HL-60 (cell line): ENCODE measurements around the gene KIF11.

Source experiments
- DNase-seq, 2 experiments: peaks; one replicate each; pipeline ENCODE4 v3.0.0-alpha.2; 2010 to 2020; ENCODE audit warnings: low read depth in 1 of 2, low spot score in 1 of 2
- H3K27ac ChIP-seq: fragments of 250-450 bp; sonication (Bioruptor Pico); replicated peaks from 2 replicates; pipeline ENCODE4 v1.5.1; 2020; ENCODE audit warnings: mild to moderate bottlenecking, moderate library complexity
- H3K27me3 ChIP-seq: fragments of 250-450 bp; sonication (Bioruptor Pico); 2 replicates; pipeline ENCODE4 v1.5.1; 2021; ENCODE audit warnings: mild to moderate bottlenecking, moderate library complexity; ENCODE audit not compliant: insufficient read depth, poor library complexity, severe bottlenecking
- H3K4me3 ChIP-seq: replicated peaks from 2 replicates; pipeline ENCODE4 v1.5.1; 2011; ENCODE audit warnings: mild to moderate bottlenecking, control low read depth, low read length; ENCODE audit not compliant: insufficient read depth
- GABPA ChIP-seq: IDR thresholded peaks from 2 replicates; pipeline ENCODE4 v1.6.1; 2012; ENCODE audit warnings: low read depth
- POLR2AphosphoS5 ChIP-seq: IDR thresholded peaks from 2 replicates; pipeline ENCODE4 v1.6.1; 2012; ENCODE audit warnings: low read depth
- SPI1 ChIP-seq: IDR thresholded peaks from 2 replicates; pipeline ENCODE4 v1.6.1; 2012; ENCODE audit warnings: low read depth, mild to moderate bottlenecking, borderline replicate concordance
- TF ChIP-seq, protein P1 (sequence below): IDR thresholded peaks from one replicate; pipeline ENCODE4 v1.5.1; 2011; ENCODE audit warnings: low read length, control low read depth, inconsistent platforms; ENCODE audit not compliant: insufficient read depth
- TF ChIP-seq, protein P2 (sequence below): IDR thresholded peaks from 2 replicates; pipeline ENCODE4 v1.6.1; 2012; ENCODE audit warnings: low read depth; ENCODE audit not compliant: insufficient replicate concordance

The KIF11 gene

DNA sequence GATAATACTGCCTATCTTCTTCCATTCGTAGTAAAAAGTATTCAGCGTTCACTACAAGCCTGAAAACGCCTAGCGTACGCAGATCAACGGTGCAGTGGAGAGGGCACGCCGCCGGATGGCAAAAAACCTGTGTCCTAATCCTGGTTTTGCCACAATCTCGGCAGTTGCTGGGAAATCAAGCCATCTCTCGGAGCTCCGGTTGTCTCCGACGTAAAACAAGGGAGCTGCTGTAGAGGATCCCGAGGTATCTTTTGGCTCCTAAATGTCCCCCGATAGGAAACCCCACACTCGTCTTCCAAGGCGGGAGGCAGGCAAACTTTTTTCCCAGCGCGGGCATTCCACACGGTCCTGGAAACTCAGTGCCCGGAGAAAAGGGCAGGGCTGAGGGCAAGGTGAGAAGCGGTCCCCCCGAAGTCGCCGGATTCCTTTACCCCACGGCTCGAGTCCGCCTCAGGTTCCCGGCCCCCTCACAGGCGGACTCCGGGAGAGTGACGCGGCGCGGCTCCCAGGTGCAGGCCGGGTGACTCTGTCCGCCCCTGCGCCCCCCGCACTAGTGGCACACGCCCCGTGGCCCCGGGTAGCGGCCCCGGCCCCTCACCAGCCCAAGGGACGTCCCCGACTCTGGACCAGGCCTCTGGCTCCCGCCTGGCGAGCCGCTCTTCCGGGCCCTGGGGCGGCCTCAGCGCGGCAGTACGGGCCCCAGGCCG lies 19.7 kb upstream of the KIF11 start:
- TF ChIP-seq, protein P1, sequence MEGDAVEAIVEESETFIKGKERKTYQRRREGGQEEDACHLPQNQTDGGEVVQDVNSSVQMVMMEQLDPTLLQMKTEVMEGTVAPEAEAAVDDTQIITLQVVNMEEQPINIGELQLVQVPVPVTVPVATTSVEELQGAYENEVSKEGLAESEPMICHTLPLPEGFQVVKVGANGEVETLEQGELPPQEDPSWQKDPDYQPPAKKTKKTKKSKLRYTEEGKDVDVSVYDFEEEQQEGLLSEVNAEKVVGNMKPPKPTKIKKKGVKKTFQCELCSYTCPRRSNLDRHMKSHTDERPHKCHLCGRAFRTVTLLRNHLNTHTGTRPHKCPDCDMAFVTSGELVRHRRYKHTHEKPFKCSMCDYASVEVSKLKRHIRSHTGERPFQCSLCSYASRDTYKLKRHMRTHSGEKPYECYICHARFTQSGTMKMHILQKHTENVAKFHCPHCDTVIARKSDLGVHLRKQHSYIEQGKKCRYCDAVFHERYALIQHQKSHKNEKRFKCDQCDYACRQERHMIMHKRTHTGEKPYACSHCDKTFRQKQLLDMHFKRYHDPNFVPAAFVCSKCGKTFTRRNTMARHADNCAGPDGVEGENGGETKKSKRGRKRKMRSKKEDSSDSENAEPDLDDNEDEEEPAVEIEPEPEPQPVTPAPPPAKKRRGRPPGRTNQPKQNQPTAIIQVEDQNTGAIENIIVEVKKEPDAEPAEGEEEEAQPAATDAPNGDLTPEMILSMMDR, result no peak
- TF ChIP-seq SPI1, result no peak
- no peak for TF ChIP-seq POLR2AphosphoS5
- TF ChIP-seq GABPA, result no peak
- TF ChIP-seq, protein P2, sequence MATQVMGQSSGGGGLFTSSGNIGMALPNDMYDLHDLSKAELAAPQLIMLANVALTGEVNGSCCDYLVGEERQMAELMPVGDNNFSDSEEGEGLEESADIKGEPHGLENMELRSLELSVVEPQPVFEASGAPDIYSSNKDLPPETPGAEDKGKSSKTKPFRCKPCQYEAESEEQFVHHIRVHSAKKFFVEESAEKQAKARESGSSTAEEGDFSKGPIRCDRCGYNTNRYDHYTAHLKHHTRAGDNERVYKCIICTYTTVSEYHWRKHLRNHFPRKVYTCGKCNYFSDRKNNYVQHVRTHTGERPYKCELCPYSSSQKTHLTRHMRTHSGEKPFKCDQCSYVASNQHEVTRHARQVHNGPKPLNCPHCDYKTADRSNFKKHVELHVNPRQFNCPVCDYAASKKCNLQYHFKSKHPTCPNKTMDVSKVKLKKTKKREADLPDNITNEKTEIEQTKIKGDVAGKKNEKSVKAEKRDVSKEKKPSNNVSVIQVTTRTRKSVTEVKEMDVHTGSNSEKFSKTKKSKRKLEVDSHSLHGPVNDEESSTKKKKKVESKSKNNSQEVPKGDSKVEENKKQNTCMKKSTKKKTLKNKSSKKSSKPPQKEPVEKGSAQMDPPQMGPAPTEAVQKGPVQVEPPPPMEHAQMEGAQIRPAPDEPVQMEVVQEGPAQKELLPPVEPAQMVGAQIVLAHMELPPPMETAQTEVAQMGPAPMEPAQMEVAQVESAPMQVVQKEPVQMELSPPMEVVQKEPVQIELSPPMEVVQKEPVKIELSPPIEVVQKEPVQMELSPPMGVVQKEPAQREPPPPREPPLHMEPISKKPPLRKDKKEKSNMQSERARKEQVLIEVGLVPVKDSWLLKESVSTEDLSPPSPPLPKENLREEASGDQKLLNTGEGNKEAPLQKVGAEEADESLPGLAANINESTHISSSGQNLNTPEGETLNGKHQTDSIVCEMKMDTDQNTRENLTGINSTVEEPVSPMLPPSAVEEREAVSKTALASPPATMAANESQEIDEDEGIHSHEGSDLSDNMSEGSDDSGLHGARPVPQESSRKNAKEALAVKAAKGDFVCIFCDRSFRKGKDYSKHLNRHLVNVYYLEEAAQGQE, result no peak
- peak overlapping the region; percentile 94 for H3K4me3 ChIP-seq
- peak overlapping the region; percentile 92 for H3K27ac ChIP-seq
- H3K27me3 ChIP-seq, result no peaks in the 10 kb centered on the region
- peak in 1 of 2 experiments; percentile 49 for DNase-seq

DNA sequence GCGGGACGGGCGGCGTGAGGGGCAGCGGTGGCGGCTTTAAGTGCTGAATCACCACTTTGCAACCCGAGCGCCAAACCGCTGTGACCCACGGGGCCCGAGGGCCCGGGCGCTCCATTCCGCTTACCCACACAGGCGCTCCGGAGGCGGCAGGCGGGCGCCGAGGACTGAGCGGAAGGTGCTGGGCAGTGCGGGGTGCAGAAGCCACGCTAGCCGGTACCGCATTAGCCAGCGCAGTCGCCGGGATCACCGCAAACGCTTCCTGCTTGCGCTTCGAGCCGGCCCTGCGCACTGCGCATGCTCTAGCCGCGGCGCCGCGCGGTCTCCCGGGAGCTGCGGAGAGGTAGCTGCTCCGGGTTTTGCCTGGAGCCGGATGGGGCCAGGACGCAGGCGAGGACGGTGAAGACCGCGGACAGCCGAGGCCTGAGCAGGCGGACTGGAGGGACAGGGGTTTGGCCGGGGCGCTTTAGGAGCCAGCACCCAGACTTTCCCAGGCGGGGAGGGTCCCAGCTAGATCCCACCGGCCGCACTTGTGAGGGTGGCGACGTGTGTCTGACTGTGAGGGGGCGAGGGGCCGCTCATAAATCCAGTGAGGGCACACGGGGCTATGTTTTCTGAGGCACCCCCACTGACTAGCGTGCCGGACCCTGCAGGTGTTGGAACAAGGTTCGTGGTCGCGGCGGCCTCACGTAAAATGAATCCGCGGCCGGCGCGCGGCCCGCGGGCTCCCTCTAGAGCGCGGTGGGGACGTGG lies 19.0 kb upstream of the KIF11 start, which contains the start of gene IDE:
Gene IDE (minus strand): TSS at position 296 of the 750 bp plus-strand sequence. CDS start 74 bp downstream, at position 222.
- TF ChIP-seq SPI1 (no peak), GABPA (no peak), POLR2AphosphoS5 (peak; percentile 77)
- TF ChIP-seq, protein P2, result peak; percentile 25
- TF ChIP-seq, protein P1, result peak; percentile 74
- peak; percentile 89 to 91 for DNase-seq
- Histone ChIP-seq H3K27me3 (no peaks in the 10 kb centered on the region), H3K27ac (peak within 1 kb of the TSS; percentile 92), H3K4me3 (peak within 1 kb of the TSS; percentile 94)

DNA sequence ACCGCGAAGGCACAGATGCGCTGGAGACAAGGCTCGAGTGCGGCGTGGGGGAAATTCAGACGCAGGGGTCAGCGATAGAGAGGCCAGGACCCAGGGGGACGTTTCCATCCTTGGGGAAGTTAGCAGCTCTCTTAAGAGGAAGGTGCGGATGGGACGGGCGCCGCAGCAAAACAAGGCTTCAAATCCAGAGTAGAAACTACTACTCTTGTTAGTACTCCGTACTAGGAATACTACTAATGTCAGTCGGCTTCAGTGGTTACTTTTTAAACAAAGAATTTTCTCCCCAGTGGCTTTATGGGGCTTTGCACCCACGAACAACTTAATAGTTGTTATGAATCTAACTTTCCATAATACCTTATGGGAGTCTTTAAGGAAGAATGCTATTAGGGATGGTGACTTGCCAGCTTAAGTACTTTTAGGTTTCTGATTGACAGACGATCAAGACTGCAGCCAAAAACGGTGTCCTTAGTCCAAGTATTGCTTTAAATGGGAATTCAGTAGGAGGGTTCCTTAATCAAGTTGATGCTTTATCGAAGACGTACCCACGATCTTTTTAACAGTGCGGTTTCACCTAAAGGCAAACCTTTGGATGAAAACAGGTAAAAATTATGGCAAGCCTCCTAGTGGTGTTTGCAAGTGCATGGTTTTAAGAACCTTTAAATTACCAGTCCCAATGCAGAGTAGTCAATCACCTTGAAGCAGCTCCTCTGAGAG lies 18.2 kb upstream of the KIF11 start:
- DNase-seq, result peak in 1 of 2 experiments; percentile 7
- Histone ChIP-seq H3K27me3 (no peaks in the 10 kb centered on the region), H3K27ac (peak overlapping the region; percentile 92), H3K4me3 (peak overlapping the region; percentile 94)
- no peak for TF ChIP-seq POLR2AphosphoS5
- TF ChIP-seq, protein P1, result no peak
- no peak for TF ChIP-seq GABPA
- no peak for TF ChIP-seq SPI1
- TF ChIP-seq, protein P2, result no peak
